Tibial nerve (tissue), 4 donors: ENCODE data around the gene TBC1D1.

ENCODE experiments used
- EP300 ChIP-seq, 2 donors: sonication (generic); formaldehyde crosslinking; IDR thresholded peaks; one replicate each; pipeline ENCODE4 v1.6.1; 2017; ENCODE audit warnings: antibody characterized with exemption in 2 of 2, mild to moderate bottlenecking in 1 of 2
- POLR2A ChIP-seq, 2 donors: fragments of 450-650 bp; IDR thresholded peaks; one replicate each; pipeline ENCODE4 v1.6.1; 2017; ENCODE audit warnings: antibody characterized with exemption in 2 of 2, mild to moderate bottlenecking in 2 of 2, moderate library complexity in 2 of 2
- TF ChIP-seq, protein P1 (sequence below), 5 experiments: fragments of 200-600 bp in 3 of 5; fragments of 450-650 bp in 2 of 5; sonication (generic) in 3 of 5; IDR thresholded peaks; one replicate each; pipeline ENCODE4 v1.5.1; 2016 to 2019; ENCODE audit warnings: antibody characterized with exemption in 5 of 5, mild to moderate bottlenecking in 3 of 5, moderate library complexity in 2 of 5

- no peak for TF ChIP-seq EP300 (IDR thresholded peaks at IDR 0.05)
- TF ChIP-seq, protein P1, sequence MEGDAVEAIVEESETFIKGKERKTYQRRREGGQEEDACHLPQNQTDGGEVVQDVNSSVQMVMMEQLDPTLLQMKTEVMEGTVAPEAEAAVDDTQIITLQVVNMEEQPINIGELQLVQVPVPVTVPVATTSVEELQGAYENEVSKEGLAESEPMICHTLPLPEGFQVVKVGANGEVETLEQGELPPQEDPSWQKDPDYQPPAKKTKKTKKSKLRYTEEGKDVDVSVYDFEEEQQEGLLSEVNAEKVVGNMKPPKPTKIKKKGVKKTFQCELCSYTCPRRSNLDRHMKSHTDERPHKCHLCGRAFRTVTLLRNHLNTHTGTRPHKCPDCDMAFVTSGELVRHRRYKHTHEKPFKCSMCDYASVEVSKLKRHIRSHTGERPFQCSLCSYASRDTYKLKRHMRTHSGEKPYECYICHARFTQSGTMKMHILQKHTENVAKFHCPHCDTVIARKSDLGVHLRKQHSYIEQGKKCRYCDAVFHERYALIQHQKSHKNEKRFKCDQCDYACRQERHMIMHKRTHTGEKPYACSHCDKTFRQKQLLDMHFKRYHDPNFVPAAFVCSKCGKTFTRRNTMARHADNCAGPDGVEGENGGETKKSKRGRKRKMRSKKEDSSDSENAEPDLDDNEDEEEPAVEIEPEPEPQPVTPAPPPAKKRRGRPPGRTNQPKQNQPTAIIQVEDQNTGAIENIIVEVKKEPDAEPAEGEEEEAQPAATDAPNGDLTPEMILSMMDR (IDR thresholded peaks at IDR 0.05): no peak
- no peak for TF ChIP-seq POLR2A (IDR thresholded peaks at IDR 0.05)
Observed at GRCh38 chr4:37934609-37935008, 43.7 kb downstream of the TBC1D1 start.
